ENCODE data around the gene ZNF521. TPM values are rescaled to one million over a fixed set of nuclear protein-coding genes. Genes with fewer than 3 reads are reported as not detected.
"Not testable (repeated sequence)": the region's sequence is repeated elsewhere in the genome, so short reads cannot be mapped to it uniquely, and the experiment has no call there.

ZNF521 gene
- total RNA-seq, 1 donor from 2014 or later, result 1.6 TPM

- ATAC-seq, result no peak
Measured at GRCh38 chr18:25047983-25048382, 304.0 kb downstream of the ZNF521 start.

GRCh38 chr18:25047421-25047820, 304.5 kb downstream of the ZNF521 start:
- DNase-seq (ENCODE audit: low spot score) (no peak), ATAC-seq (no peak)

More at GRCh38 chr18:25047983-25048382, 304.0 kb downstream of the ZNF521 start:
- DNase-seq (ENCODE audit: low spot score), result no peak

- DNase-seq (ENCODE audit: low spot score), result no peak
- ATAC-seq, result no peak
Measured at GRCh38 chr18:25044694-25045093, 307.3 kb downstream of the ZNF521 start.

GRCh38 chr18:25043104-25043503, 308.9 kb downstream of the ZNF521 start:
- no peak for DNase-seq (ENCODE audit: low spot score)
- ATAC-seq, result no peak

- ATAC-seq (no peak), DNase-seq (ENCODE audit: low spot score) (no peak)
Measured at GRCh38 chr18:25042641-25043051, 309.3 kb downstream of the ZNF521 start.

GRCh38 chr18:25039781-25040180, 312.2 kb downstream of the ZNF521 start:
- DNase-seq (ENCODE audit: low spot score), result no peak
- no peak for ATAC-seq

- DNase-seq (ENCODE audit: low spot score) (no peak), ATAC-seq (no peak)
Measured at GRCh38 chr18:25038261-25038660, 313.7 kb downstream of the ZNF521 start.

- no peak for ATAC-seq
- no peak for DNase-seq (ENCODE audit: low spot score)
Measured at GRCh38 chr18:25033747-25034471, 318.1 kb downstream of the ZNF521 start.

GRCh38 chr18:25033175-25033574, 318.8 kb downstream of the ZNF521 start:
- not testable (repeated sequence) for ATAC-seq; DNase-seq (ENCODE audit: low spot score)

GRCh38 chr18:25029802-25030201, 322.2 kb downstream of the ZNF521 start:
- ATAC-seq, result no peak
- DNase-seq (ENCODE audit: low spot score), result no peak

- no peak for ATAC-seq
- DNase-seq (ENCODE audit: low spot score), result no peak
Measured at GRCh38 chr18:25019931-25020330, 332.0 kb downstream of the ZNF521 start.

- no peak for ATAC-seq
- DNase-seq (ENCODE audit: low spot score), result no peak
Measured at GRCh38 chr18:25019086-25019860, 332.7 kb downstream of the ZNF521 start.

GRCh38 chr18:25016666-25017065, 335.3 kb downstream of the ZNF521 start:
- DNase-seq (ENCODE audit: low spot score) (no peak), ATAC-seq (no peak)

- DNase-seq (ENCODE audit: low spot score), result no peak
- ATAC-seq, result no peak
Measured at GRCh38 chr18:25016181-25016580, 335.8 kb downstream of the ZNF521 start.

Measured in left lobe of liver (tissue), 2 donors.